MM.1S (cell line): ENCODE data around the gene DHRS7B.

Experiments
- EZH2phosphoT487 ChIP-seq: fragments of 300-600 bp; sonication (generic); IDR thresholded peaks from 2 replicates; pipeline ENCODE4 v1.6.1; 2018; ENCODE audit warnings: antibody characterized with exemption, low read length
- TF ChIP-seq, protein P1 (sequence below): fragments of 300-600 bp; sonication (generic); IDR thresholded peaks from 2 replicates; pipeline ENCODE4 v1.5.1; 2016; ENCODE audit warnings: antibody characterized with exemption, low read length, mixed read lengths

DNA sequence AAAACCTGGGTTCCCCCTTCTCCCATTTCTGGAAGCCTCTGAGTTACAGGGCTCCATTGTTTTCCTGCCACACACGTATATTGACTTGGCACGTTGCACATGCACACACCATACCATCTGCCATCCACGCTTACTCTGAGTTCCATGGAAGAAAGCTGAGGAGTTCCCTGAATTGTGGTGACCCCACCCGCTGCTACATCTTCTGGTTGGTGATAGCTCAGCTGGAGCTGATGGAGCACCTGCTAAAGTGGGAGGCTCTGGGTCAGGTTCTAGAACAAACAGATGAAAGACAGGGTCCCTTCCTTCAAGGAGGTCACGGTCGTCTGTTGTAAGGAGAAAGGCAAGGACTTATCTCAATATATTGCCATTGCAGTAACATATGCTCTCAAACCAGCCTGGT is 46.1 kb downstream of the DHRS7B start:
- TF ChIP-seq, protein P1, sequence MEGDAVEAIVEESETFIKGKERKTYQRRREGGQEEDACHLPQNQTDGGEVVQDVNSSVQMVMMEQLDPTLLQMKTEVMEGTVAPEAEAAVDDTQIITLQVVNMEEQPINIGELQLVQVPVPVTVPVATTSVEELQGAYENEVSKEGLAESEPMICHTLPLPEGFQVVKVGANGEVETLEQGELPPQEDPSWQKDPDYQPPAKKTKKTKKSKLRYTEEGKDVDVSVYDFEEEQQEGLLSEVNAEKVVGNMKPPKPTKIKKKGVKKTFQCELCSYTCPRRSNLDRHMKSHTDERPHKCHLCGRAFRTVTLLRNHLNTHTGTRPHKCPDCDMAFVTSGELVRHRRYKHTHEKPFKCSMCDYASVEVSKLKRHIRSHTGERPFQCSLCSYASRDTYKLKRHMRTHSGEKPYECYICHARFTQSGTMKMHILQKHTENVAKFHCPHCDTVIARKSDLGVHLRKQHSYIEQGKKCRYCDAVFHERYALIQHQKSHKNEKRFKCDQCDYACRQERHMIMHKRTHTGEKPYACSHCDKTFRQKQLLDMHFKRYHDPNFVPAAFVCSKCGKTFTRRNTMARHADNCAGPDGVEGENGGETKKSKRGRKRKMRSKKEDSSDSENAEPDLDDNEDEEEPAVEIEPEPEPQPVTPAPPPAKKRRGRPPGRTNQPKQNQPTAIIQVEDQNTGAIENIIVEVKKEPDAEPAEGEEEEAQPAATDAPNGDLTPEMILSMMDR, result no peak
- no peak for TF ChIP-seq EZH2phosphoT487
